CD14-positive monocyte (primary cell): Measurements from ENCODE around the gene FAM98C. TPM values are rescaled to one million over a fixed set of nuclear protein-coding genes. Genes with fewer than 3 reads are reported as not detected.

Experiments
- DNase-seq, 3 donors: peaks; one replicate each; pipeline ENCODE4 v3.0.0-alpha.2; 2011 to 2022
- H2AFZ ChIP-seq: 2 replicates; pipeline ENCODE4 v1.6.0; 2012; ENCODE audit warnings: mild to moderate bottlenecking, low read depth, low read length, inconsistent platforms; ENCODE audit not compliant: insufficient read depth, poor library complexity, severe bottlenecking
- H3K27ac ChIP-seq, 2 donors: 1 replicate in 1 of 2; 2 replicates in 1 of 2; pipeline ENCODE4 v1.5.1; 2012 to 2013; ENCODE audit warnings: low read length in 2 of 2, control low read depth in 1 of 2, inconsistent platforms in 1 of 2, low read depth in 1 of 2, mild to moderate bottlenecking in 1 of 2
- H3K27me3 ChIP-seq, 2 donors: one replicate each; pipeline versions ENCODE4 v1.6.0 to v1.6.1; 2011 to 2013; ENCODE audit warnings: low read length in 2 of 2; ENCODE audit not compliant: control insufficient read depth in 2 of 2, insufficient read depth in 2 of 2
- H3K36me3 ChIP-seq, 2 donors: replicated peaks in 1 of 2; 1 replicate in 1 of 2; 2 replicates in 1 of 2; pipeline versions ENCODE4 v1.5.1 to v1.6.1; 2012 to 2013; ENCODE audit warnings: low read length in 2 of 2, control low read depth in 1 of 2, inconsistent platforms in 1 of 2, mild to moderate bottlenecking in 1 of 2; ENCODE audit not compliant: insufficient read depth in 2 of 2, control insufficient read depth in 1 of 2
- H3K4me1 ChIP-seq, 2 donors: 1 replicate in 1 of 2; 2 replicates in 1 of 2; pipeline versions ENCODE4 v1.5.1 to v1.6.1; 2012 to 2013; ENCODE audit warnings: low read length in 2 of 2, control low read depth in 1 of 2, inconsistent platforms in 1 of 2, mild to moderate bottlenecking in 1 of 2, moderate library complexity in 1 of 2; ENCODE audit not compliant: insufficient read depth in 2 of 2, control insufficient read depth in 1 of 2
- H3K4me2 ChIP-seq: replicated peaks from 2 replicates; pipeline ENCODE3; 2012; ENCODE audit warnings: low read length, moderate library complexity, mild to moderate bottlenecking; ENCODE audit not compliant: poor library complexity, severe bottlenecking; ENCODE audit errors: extremely low read depth
- H3K4me3 ChIP-seq, 3 experiments: fragments of 200-600 bp in 1 of 3; sonication (generic) in 1 of 3; replicated peaks in 1 of 3; 1 replicate in 2 of 3; 2 replicates in 1 of 3; pipeline ENCODE4 v1.5.1; 2011 to 2013; ENCODE audit warnings: low read length in 3 of 3, mild to moderate bottlenecking in 3 of 3, control low read depth in 2 of 3, low read depth in 2 of 3, inconsistent platforms in 1 of 3, moderate library complexity in 1 of 3
- H3K79me2 ChIP-seq: 2 replicates; pipeline ENCODE4 v1.6.0; 2012; ENCODE audit warnings: mild to moderate bottlenecking, control low read depth, inconsistent platforms, low read length, moderate library complexity; ENCODE audit not compliant: insufficient read depth
- H3K9ac ChIP-seq: 2 replicates; pipeline ENCODE4 v1.6.0; 2017; ENCODE audit warnings: low read length, mild to moderate bottlenecking; ENCODE audit not compliant: insufficient read depth, poor library complexity, severe bottlenecking
- H3K9me3 ChIP-seq, 2 donors: replicated peaks in 1 of 2; 1 replicate in 1 of 2; 2 replicates in 1 of 2; pipeline versions ENCODE4 v1.5.1 to v1.6.1; 2012 to 2013; ENCODE audit warnings: low read length in 2 of 2, control low read depth in 1 of 2; ENCODE audit not compliant: control insufficient read depth in 1 of 2, insufficient read depth in 1 of 2
- H4K20me1 ChIP-seq: 2 replicates; pipeline ENCODE4 v1.6.0; 2012; ENCODE audit warnings: mild to moderate bottlenecking, low read length, control low read depth, moderate library complexity; ENCODE audit not compliant: insufficient read depth
- H3K27ac Mint-ChIP-seq, 7 donors: one replicate each; pipeline ENCODE4 v1.8.0; 2020; ENCODE audit warnings: mild to moderate bottlenecking in 7 of 7, mixed read lengths in 7 of 7, moderate library complexity in 6 of 7, inconsistent platforms in 2 of 7
- H3K27me3 Mint-ChIP-seq, 3 donors: one replicate each; pipeline ENCODE4 v1.8.0; 2021 to 2022; ENCODE audit warnings: low read depth in 3 of 3, mild to moderate bottlenecking in 3 of 3, mixed read lengths in 3 of 3, moderate library complexity in 3 of 3, inconsistent platforms in 1 of 3
- H3K36me3 Mint-ChIP-seq, 2 donors: one replicate each; pipeline ENCODE4 v1.8.0; 2020; ENCODE audit warnings: mixed read lengths in 2 of 2, inconsistent platforms in 1 of 2, mild to moderate bottlenecking in 1 of 2
- H3K4me1 Mint-ChIP-seq: one replicate; pipeline ENCODE4 v1.8.0; 2020; ENCODE audit warnings: mild to moderate bottlenecking, mixed read lengths
- H3K4me3 Mint-ChIP-seq, 2 donors: one replicate each; pipeline ENCODE4 v1.8.0; 2020; ENCODE audit warnings: mild to moderate bottlenecking in 2 of 2, mixed read lengths in 2 of 2, moderate library complexity in 1 of 2
- H3K9me3 Mint-ChIP-seq, 7 donors: one replicate each; pipeline ENCODE4 v1.8.0; 2020 to 2022; ENCODE audit warnings: mixed read lengths in 7 of 7, mild to moderate bottlenecking in 6 of 7, moderate library complexity in 6 of 7, inconsistent platforms in 2 of 7
- CTCF ChIP-seq: fragments of 200-600 bp; IDR thresholded peaks from one replicate; pipeline ENCODE4 v1.8.0; 2022; ENCODE audit warnings: antibody characterized with exemption, mild to moderate bottlenecking
- WGBS: methylation state at CpG from one replicate; pipeline ENCODE4 v1.1.5; 2013; ENCODE audit warnings: missing lambda C conversion rate; ENCODE audit not compliant: insufficient coverage; 5-methylcytosine and 5-hydroxymethylcytosine counted together
- intact Hi-C, 2 donors: fragments of 100-400 bp; cut with micrococcal nuclease; formaldehyde crosslinking; loops; one replicate each; pipeline versions ENCODE4 v1.15.0 to v1.15.1; 2023
- polyA plus RNA-seq, 3 donors: library from polyadenylated mRNA; depleted of rRNA in 1 of 3; unstranded in 2 of 3; stranded (reverse) in 1 of 3; fragments of 300-500 nt in 2 of 3; fragments of >200 nt in 1 of 3; fragmentation: Illumina TruSeq in 2 of 3; gene quantifications; 1 replicate in 2 of 3; 2 replicates in 1 of 3; pipeline ENCODE4 v1.2.3, GENCODE V29; 2012 to 2021

Gene FAM98C
- polyA plus RNA-seq, 3 donors, result 8.5 to 41.0 (median 12.6) TPM

GRCh38 chr19:38437917-38438316, 35.0 kb downstream of the FAM98C start:
- H3K27ac Mint-ChIP-seq, result peak overlapping the region in 2 of 7 donors; percentile 2 to 6
- peaks cover 0 to 1% (median 0%) of the 10 kb centered on the region in 7 donors for H3K9me3 Mint-ChIP-seq
- H3K4me1 Mint-ChIP-seq, result peaks cover 23% of the 10 kb centered on the region
- Histone ChIP-seq H3K9me3 (no peaks in the 10 kb centered on the region), H3K4me1 (peaks cover 14 to 15% of the 10 kb centered on the region in 2 donors), H3K9ac (no peak overlapping the region), H4K20me1 (no peaks in the 10 kb centered on the region), H3K36me3 (no peaks in the 10 kb centered on the region), H2AFZ (no peak overlapping the region), H3K4me3 (no peak overlapping the region), H3K27ac (no peak overlapping the region), H3K4me2 (no peak overlapping the region), H3K79me2 (no peaks in the 10 kb centered on the region), H3K27me3 (peaks cover 0 to 13% of the 10 kb centered on the region in 2 donors)
- H3K4me3 Mint-ChIP-seq, result no peak overlapping the region
- H3K36me3 Mint-ChIP-seq, result no peaks in the 10 kb centered on the region
- 88% methylated on average over 1 of the region's 2 CpGs for WGBS
- DNase-seq, result no peak
- intact Hi-C loops, result no loop called here
- TF ChIP-seq CTCF, result no peak
- peaks cover 4 to 13% (median 10%) of the 10 kb centered on the region in 3 donors for H3K27me3 Mint-ChIP-seq

GRCh38 chr19:38440592-38440991, 37.7 kb downstream of the FAM98C start:
- no peaks in the 10 kb centered on the region for H3K4me1 ChIP-seq

More at GRCh38 chr19:38440592-38440991, 37.7 kb downstream of the FAM98C start:
- H3K9me3 Mint-ChIP-seq, result peaks cover 0 to 3% (median 0%) of the 10 kb centered on the region in 7 donors
- no peaks in the 10 kb centered on the region for H3K27me3 ChIP-seq
- intact Hi-C loops, result no loop called here
- H3K27ac Mint-ChIP-seq, result no peak overlapping the region
- H3K4me3 ChIP-seq, result no peak overlapping the region
- H2AFZ ChIP-seq, result no peak overlapping the region
- DNase-seq, result no peak
- no peaks in the 10 kb centered on the region for H3K79me2 ChIP-seq
- WGBS, result 89% methylated on average over 13 of the region's 14 CpGs
- peaks cover 3% of the 10 kb centered on the region for H3K4me1 Mint-ChIP-seq
- H3K9ac ChIP-seq, result no peak overlapping the region
- no peak overlapping the region for H3K27ac ChIP-seq
- no peak overlapping the region for H3K4me2 ChIP-seq
- peaks cover 2 to 10% (median 5%) of the 10 kb centered on the region in 3 donors for H3K27me3 Mint-ChIP-seq
- H3K36me3 Mint-ChIP-seq, result no peaks in the 10 kb centered on the region
- no peak overlapping the region for H3K4me3 Mint-ChIP-seq
- no peaks in the 10 kb centered on the region for H3K9me3 ChIP-seq
- H3K36me3 ChIP-seq, result no peaks in the 10 kb centered on the region
- no peaks in the 10 kb centered on the region for H4K20me1 ChIP-seq
- no peak for TF ChIP-seq CTCF
